Hematopoietic multipotent progenitor cell (in vitro differentiated cells): ENCODE results near the gene FAM163A. TPM values are rescaled to one million over a fixed set of nuclear protein-coding genes. Genes with fewer than 3 reads are reported as not detected.

Experiments
- DNase-seq, 3 donors: peaks; one replicate each; pipeline ENCODE4 v3.0.0-alpha.2; 2011 to 2015; ENCODE audit warnings: low read depth in 2 of 3, low spot score in 2 of 3
- total RNA-seq: library from RNA; depleted of rRNA; stranded (reverse); fragments of >200 nt; gene quantifications from one replicate; pipeline ENCODE4 v1.2.3, GENCODE V29; 2012

FAM163A gene
- total RNA-seq, 1 donor = under 0.01 TPM

GRCh38 chr1:179812501-179813292, 69.6 kb downstream of the FAM163A start:
- DNase-seq = no peak

GRCh38 chr1:179813626-179814545, 70.8 kb downstream of the FAM163A start:
- no peak for DNase-seq

- no peak for DNase-seq
These were observed 71.4 kb downstream of the FAM163A start for GRCh38 chr1:179814546-179814838.

GRCh38 chr1:179815641-179816040, 72.5 kb downstream of the FAM163A start:
- DNase-seq = no peak

GRCh38 chr1:179816196-179816960, 73.3 kb downstream of the FAM163A start:
- DNase-seq = no peak

GRCh38 chr1:179817056-179817455, 74.0 kb downstream of the FAM163A start:
- DNase-seq = no peak

- DNase-seq = no peak
These were observed 74.7 kb downstream of the FAM163A start for GRCh38 chr1:179817789-179818188.

- DNase-seq = no peak
These were observed 75.2 kb downstream of the FAM163A start for GRCh38 chr1:179818260-179818659.

GRCh38 chr1:179818743-179819173, 75.7 kb downstream of the FAM163A start:
- no peak for DNase-seq

- no peak for DNase-seq
These were observed 77.3 kb downstream of the FAM163A start for GRCh38 chr1:179820226-179820970.

GRCh38 chr1:179821524-179821923, 78.4 kb downstream of the FAM163A start:
- DNase-seq = no peak

GRCh38 chr1:179822065-179822464, 79.0 kb downstream of the FAM163A start:
- no peak for DNase-seq

- no peak for DNase-seq
These were observed 80.6 kb downstream of the FAM163A start for GRCh38 chr1:179823693-179824092.

GRCh38 chr1:179824265-179824664, 81.2 kb downstream of the FAM163A start:
- DNase-seq = no peak

GRCh38 chr1:179825206-179825605, 82.1 kb downstream of the FAM163A start:
- DNase-seq = no peak

- no peak for DNase-seq
These were observed 82.8 kb downstream of the FAM163A start for GRCh38 chr1:179825798-179826460.

GRCh38 chr1:179826626-179827280, 83.7 kb downstream of the FAM163A start:
- no peak for DNase-seq

- no peak for DNase-seq
These were observed 85.5 kb downstream of the FAM163A start for GRCh38 chr1:179828554-179829110.

- no peak for DNase-seq
These were observed 88.1 kb downstream of the FAM163A start for GRCh38 chr1:179831225-179831624.
